ENCODE results near the gene NELFA.

DNA sequence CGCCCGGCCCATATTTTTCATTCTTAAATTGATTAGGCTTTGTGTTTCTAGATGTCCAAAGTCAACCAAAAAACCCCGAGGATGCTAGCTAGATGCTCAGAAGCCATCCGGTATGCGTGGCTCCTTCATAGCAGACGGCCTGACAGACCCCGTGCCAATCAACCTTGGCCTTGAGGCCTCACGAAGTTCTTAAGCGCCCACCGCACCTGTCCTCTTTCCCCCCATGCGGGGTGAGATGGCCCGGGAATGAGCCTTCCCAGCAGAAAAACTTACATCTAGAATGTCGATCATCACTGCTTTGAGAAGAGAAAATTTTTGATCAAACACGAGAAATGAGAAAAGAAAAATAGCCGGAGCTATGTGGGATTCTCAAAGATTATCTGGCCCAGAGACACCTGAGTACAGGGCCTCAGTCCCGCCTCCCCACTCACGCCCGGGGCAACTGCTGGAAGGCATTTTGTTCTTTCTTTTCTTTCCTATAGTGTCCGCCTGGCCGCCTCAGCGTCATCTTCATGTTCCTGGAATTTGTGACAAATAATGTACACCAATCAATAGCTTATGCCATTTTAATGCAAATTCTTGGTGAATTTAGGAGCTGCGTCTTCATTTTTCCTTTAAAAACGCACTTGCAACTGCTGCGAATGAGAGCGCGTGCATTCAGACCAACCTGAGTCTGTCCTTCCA lies 48.8 kb upstream of the NELFA start:
- TF ChIP-seq CTCF (IDR thresholded peaks at IDR 0.05): no peak
- TF ChIP-seq POLR2AphosphoS5 (IDR thresholded peaks at IDR 0.05; ENCODE audit: low read depth, low read length): no peak
